NT2/D1 (cell line): Measurements from ENCODE around the gene CCL1.

ENCODE experiments used
- DNase-seq: peaks from one replicate; pipeline ENCODE4 v3.0.0-alpha.2; 2011; ENCODE audit warnings: low read depth, low spot score
- H3K27me3 ChIP-seq: 2 replicates; pipeline ENCODE4 v1.6.0; 2011; ENCODE audit warnings: mild to moderate bottlenecking; ENCODE audit not compliant: insufficient read length, insufficient read depth
- H3K36me3 ChIP-seq: 2 replicates; pipeline ENCODE4 v1.6.1; 2011; ENCODE audit warnings: mild to moderate bottlenecking, low read length, mixed read lengths; ENCODE audit not compliant: insufficient read depth, insufficient read length
- H3K4me1 ChIP-seq: 2 replicates; pipeline ENCODE4 v1.5.1; 2011; ENCODE audit not compliant: insufficient read depth, insufficient read length
- H3K4me3 ChIP-seq: 2 replicates; pipeline ENCODE4 v1.5.1; 2011; ENCODE audit warnings: low read depth; ENCODE audit not compliant: insufficient read length
- H3K9ac ChIP-seq: 2 replicates; pipeline ENCODE4 v1.6.0; 2011; ENCODE audit warnings: low read depth; ENCODE audit not compliant: insufficient read length
- H3K9me3 ChIP-seq: 2 replicates; pipeline ENCODE4 v1.5.1; 2011; ENCODE audit warnings: mild to moderate bottlenecking, low read length; ENCODE audit not compliant: insufficient read depth
- SUZ12 ChIP-seq: IDR thresholded peaks from 2 replicates; pipeline ENCODE4 v1.6.1; 2011; ENCODE audit not compliant: insufficient read length, insufficient read depth; ENCODE audit errors: extremely low read depth
- YY1 ChIP-seq: IDR thresholded peaks from 2 replicates; pipeline ENCODE4 v1.6.1; 2011; ENCODE audit not compliant: insufficient read length, insufficient read depth
- ZNF274 ChIP-seq: IDR thresholded peaks from 2 replicates; pipeline ENCODE4 v1.6.1; 2011; ENCODE audit warnings: mild to moderate bottlenecking, low read depth, low read length

CCL1 gene

GRCh38 chr17:34390649-34391048 is 27.6 kb upstream of the CCL1 start:
- H3K27me3 ChIP-seq, result no peaks in the 10 kb centered on the region
- H3K36me3 ChIP-seq, result no peaks in the 10 kb centered on the region
- no peak overlapping the region for H3K4me3 ChIP-seq
- H3K4me1 ChIP-seq, result no peaks in the 10 kb centered on the region
- DNase-seq, result no peak
- no peaks in the 10 kb centered on the region for H3K9me3 ChIP-seq
- TF ChIP-seq ZNF274 (no peak), YY1 (no peak), SUZ12 (no peak)
- no peak overlapping the region for H3K9ac ChIP-seq

- no peak for DNase-seq
- H3K4me1 ChIP-seq, result no peaks in the 10 kb centered on the region
- H3K9me3 ChIP-seq, result no peaks in the 10 kb centered on the region
- TF ChIP-seq SUZ12, result no peak
- no peak for TF ChIP-seq ZNF274
- TF ChIP-seq YY1, result no peak
- H3K27me3 ChIP-seq, result no peaks in the 10 kb centered on the region
- no peaks in the 10 kb centered on the region for H3K36me3 ChIP-seq
- H3K9ac ChIP-seq, result no peak overlapping the region
- H3K4me3 ChIP-seq, result no peak overlapping the region
Observed at GRCh38 chr17:34389126-34389750, 26.2 kb upstream of the CCL1 start.

GRCh38 chr17:34387566-34387965 is 24.5 kb upstream of the CCL1 start:
- H3K4me3 ChIP-seq, result no peak overlapping the region
- H3K36me3 ChIP-seq, result no peaks in the 10 kb centered on the region
- H3K27me3 ChIP-seq, result no peaks in the 10 kb centered on the region
- H3K4me1 ChIP-seq, result no peaks in the 10 kb centered on the region
- H3K9ac ChIP-seq, result no peak overlapping the region
- DNase-seq, result no peak
- TF ChIP-seq ZNF274 (no peak), YY1 (no peak), SUZ12 (no peak)
- H3K9me3 ChIP-seq, result no peaks in the 10 kb centered on the region

- DNase-seq, result no peak
- Histone ChIP-seq H3K4me1 (no peaks in the 10 kb centered on the region), H3K9ac (no peak overlapping the region), H3K4me3 (no peak overlapping the region), H3K36me3 (no peaks in the 10 kb centered on the region), H3K9me3 (no peaks in the 10 kb centered on the region), H3K27me3 (no peaks in the 10 kb centered on the region)
- TF ChIP-seq YY1 (no peak), ZNF274 (no peak), SUZ12 (no peak)
Observed at GRCh38 chr17:34386697-34387550, 23.9 kb upstream of the CCL1 start.

GRCh38 chr17:34386343-34386696 is 23.3 kb upstream of the CCL1 start:
- no peak overlapping the region for H3K4me3 ChIP-seq
- no peak overlapping the region for H3K9ac ChIP-seq
- TF ChIP-seq YY1 (no peak), SUZ12 (no peak), ZNF274 (no peak)
- H3K4me1 ChIP-seq, result no peaks in the 10 kb centered on the region
- H3K9me3 ChIP-seq, result no peaks in the 10 kb centered on the region
- no peak for DNase-seq
- H3K36me3 ChIP-seq, result no peaks in the 10 kb centered on the region
- H3K27me3 ChIP-seq, result no peaks in the 10 kb centered on the region

GRCh38 chr17:34384822-34385605 is 22.0 kb upstream of the CCL1 start:
- Histone ChIP-seq H3K36me3 (no peaks in the 10 kb centered on the region), H3K4me1 (no peaks in the 10 kb centered on the region), H3K4me3 (no peak overlapping the region), H3K9me3 (no peaks in the 10 kb centered on the region), H3K27me3 (no peaks in the 10 kb centered on the region), H3K9ac (no peak overlapping the region)
- no peak for TF ChIP-seq ZNF274
- no peak for TF ChIP-seq SUZ12
- TF ChIP-seq YY1, result no peak
- DNase-seq, result no peak

- TF ChIP-seq ZNF274 (no peak), SUZ12 (no peak), YY1 (no peak)
- Histone ChIP-seq H3K27me3 (no peaks in the 10 kb centered on the region), H3K9me3 (no peaks in the 10 kb centered on the region), H3K4me3 (no peak overlapping the region), H3K9ac (no peak overlapping the region), H3K4me1 (no peaks in the 10 kb centered on the region), H3K36me3 (no peaks in the 10 kb centered on the region)
- no peak for DNase-seq
Observed at GRCh38 chr17:34384271-34384670, 21.2 kb upstream of the CCL1 start.
